K562 (cell line): ENCODE data around the gene PSMA7. TPM values are rescaled to one million over a fixed set of nuclear protein-coding genes. Genes with fewer than 3 reads are reported as not detected.

ENCODE experiments used
- ASH1L ChIP-seq: fragments of 450-650 bp; IDR thresholded peaks from 2 replicates; pipeline ENCODE4 v1.6.1; 2018; ENCODE audit warnings: borderline replicate concordance, mild to moderate bottlenecking, low read depth; ENCODE audit not compliant: partially characterized antibody
- C11orf30 ChIP-seq: fragments of 450-650 bp; IDR thresholded peaks from 2 replicates; pipeline ENCODE4 v1.6.1; 2016; ENCODE audit warnings: low read depth, mild to moderate bottlenecking
- CREB1 ChIP-seq, 2 experiments: sonication (generic) in 1 of 2; formaldehyde crosslinking in 1 of 2; IDR thresholded peaks; 2 replicates each; pipeline versions ENCODE4 v1.6.1 to v1.8.0; 2012 to 2022; ENCODE audit warnings: inconsistent platforms in 1 of 2, mild to moderate bottlenecking in 1 of 2, missing genetic modification reagents in 1 of 2, moderate library complexity in 1 of 2
- EGR1 ChIP-seq: fragments of 450-650 bp; conservative IDR thresholded peaks from 2 replicates; pipeline ENCODE4 v1.6.1; 2017; ENCODE audit warnings: mild to moderate bottlenecking
- HEY1 ChIP-seq: fragments of 250-450 bp; sonication (Bioruptor Pico); IDR thresholded peaks from 2 replicates; pipeline ENCODE4 v1.5.0; 2020; ENCODE audit warnings: mild to moderate bottlenecking, moderate library complexity, borderline replicate concordance
- HNRNPK ChIP-seq: fragments of 200-400 bp; formaldehyde crosslinking; IDR thresholded peaks from one replicate; pipeline ENCODE4 v1.6.1; 2018; ENCODE audit warnings: mild to moderate bottlenecking, low read depth, low read length; ENCODE audit not compliant: poor library complexity, severe bottlenecking
- KDM2B ChIP-seq: fragments of 250-450 bp; sonication (Bioruptor Pico); IDR thresholded peaks from 2 replicates; pipeline ENCODE4 v1.8.0; 2021; ENCODE audit warnings: mild to moderate bottlenecking, moderate library complexity
- NR2C1 ChIP-seq, 2 experiments: fragments of 450-650 bp; IDR thresholded peaks; 2 replicates each; pipeline ENCODE4 v1.6.1; 2017; ENCODE audit warnings: mild to moderate bottlenecking in 2 of 2, antibody characterized with exemption in 1 of 2, inconsistent platforms in 1 of 2, missing compliant biosample characterization in 1 of 2, missing genetic modification characterization in 1 of 2
- POLR2AphosphoS5 ChIP-seq: IDR thresholded peaks from 2 replicates; pipeline ENCODE4 v1.6.1; 2011; ENCODE audit warnings: mild to moderate bottlenecking, low read depth, low read length, moderate library complexity; ENCODE audit not compliant: control insufficient read depth, insufficient read depth
- RB1 ChIP-seq: fragments of 450-650 bp; IDR thresholded peaks from 2 replicates; pipeline ENCODE4 v1.6.1; 2017; ENCODE audit warnings: low read depth, mild to moderate bottlenecking
- RCOR1 ChIP-seq, 2 experiments: IDR thresholded peaks; 2 replicates each; pipeline ENCODE4 v1.6.1; 2012; ENCODE audit warnings: low read depth in 2 of 2, low read length in 2 of 2, borderline replicate concordance in 1 of 2, improper control_type of control experiment in 1 of 2
- TBL1XR1 ChIP-seq, 2 experiments: IDR thresholded peaks; 2 replicates each; pipeline ENCODE4 v1.6.1; 2012; ENCODE audit warnings: improper control_type of control experiment in 2 of 2, low read length in 2 of 2, mild to moderate bottlenecking in 1 of 2
- ZKSCAN3 ChIP-seq: fragments of 250-450 bp; sonication (Bioruptor Pico); IDR thresholded peaks from 2 replicates; pipeline ENCODE4 v1.4.0; 2020
- ZNF134 ChIP-seq: fragments of 250-450 bp; sonication (Bioruptor Pico); conservative IDR thresholded peaks from 2 replicates; pipeline ENCODE4 v1.4.0; 2020
- ZNF217 ChIP-seq: sonication (generic); formaldehyde crosslinking; IDR thresholded peaks from 2 replicates; pipeline ENCODE4 v1.8.0; 2022; ENCODE audit warnings: mild to moderate bottlenecking, missing genetic modification reagents
- ZNF23 ChIP-seq: fragments of 250-450 bp; sonication (Bioruptor Pico); IDR thresholded peaks from 2 replicates; pipeline ENCODE4 v1.4.0; 2020; ENCODE audit warnings: mild to moderate bottlenecking
- ZNF584 ChIP-seq: fragments of 200-800 bp; sonication (Bioruptor generic); IDR thresholded peaks from 2 replicates; pipeline ENCODE4 v1.6.1; 2016; ENCODE audit warnings: low read depth, mild to moderate bottlenecking, missing genetic modification characterization, missing compliant biosample characterization
- polyA plus RNA-seq, 8 experiments: library from polyadenylated mRNA; depleted of rRNA in 4 of 8; stranded (reverse) in 5 of 8; unstranded in 3 of 8; fragments of >200 nt; fragmentation: Nextera tagmentation in 2 of 8; fragmentation: Illumina TruSeq in 1 of 8; extraction: Ambion mirVana in 2 of 8; extraction: Trizol in 1 of 8; gene quantifications; 2 replicates each; pipeline versions ENCODE4 v1.2.1 to v1.2.3, GENCODE V29; 2011 to 2014; ENCODE audit warnings: inconsistent platforms in 1 of 8, missing spikeins in 1 of 8
- total RNA-seq, 7 experiments: library from RNA; depleted of rRNA in 6 of 7; stranded (reverse); fragments of >200 nt in 6 of 7; fragmentation: Illumina TruSeq in 2 of 7; extraction: Trizol in 2 of 7; gene quantifications; 2 replicates each; pipeline versions ENCODE4 v1.2.1 to v1.2.3, GENCODE V29; 2011 to 2021; ENCODE audit warnings: low replicate concordance in 1 of 7
- TF ChIP-seq, protein P1 (sequence below): sonication (generic); formaldehyde crosslinking; IDR thresholded peaks from 2 replicates; pipeline ENCODE4 v1.9.0; 2022; ENCODE audit warnings: mild to moderate bottlenecking, missing genetic modification reagents
- TF ChIP-seq, protein P2 (sequence below): sonication (generic); formaldehyde crosslinking; IDR thresholded peaks from 2 replicates; pipeline ENCODE4 v1.8.0; 2023; ENCODE audit warnings: mild to moderate bottlenecking, missing genetic modification reagents
- TF ChIP-seq, protein P3 (sequence below): fragments of 450-650 bp; IDR thresholded peaks from 2 replicates; pipeline ENCODE4 v1.6.1; 2016; ENCODE audit warnings: antibody characterized with exemption
- TF ChIP-seq, protein P4 (sequence below): fragments of 450-650 bp; IDR thresholded peaks from 2 replicates; pipeline ENCODE4 v1.6.1; 2018; ENCODE audit warnings: mild to moderate bottlenecking, low read depth; ENCODE audit not compliant: partially characterized antibody

The PSMA7 gene
- total and polyA plus RNA-seq, 9 of the 15 experiments (the other 6 are each of a cell fraction or from before 2014, with no cell fraction given): 257 to 510 (median 393) TPM

DNA sequence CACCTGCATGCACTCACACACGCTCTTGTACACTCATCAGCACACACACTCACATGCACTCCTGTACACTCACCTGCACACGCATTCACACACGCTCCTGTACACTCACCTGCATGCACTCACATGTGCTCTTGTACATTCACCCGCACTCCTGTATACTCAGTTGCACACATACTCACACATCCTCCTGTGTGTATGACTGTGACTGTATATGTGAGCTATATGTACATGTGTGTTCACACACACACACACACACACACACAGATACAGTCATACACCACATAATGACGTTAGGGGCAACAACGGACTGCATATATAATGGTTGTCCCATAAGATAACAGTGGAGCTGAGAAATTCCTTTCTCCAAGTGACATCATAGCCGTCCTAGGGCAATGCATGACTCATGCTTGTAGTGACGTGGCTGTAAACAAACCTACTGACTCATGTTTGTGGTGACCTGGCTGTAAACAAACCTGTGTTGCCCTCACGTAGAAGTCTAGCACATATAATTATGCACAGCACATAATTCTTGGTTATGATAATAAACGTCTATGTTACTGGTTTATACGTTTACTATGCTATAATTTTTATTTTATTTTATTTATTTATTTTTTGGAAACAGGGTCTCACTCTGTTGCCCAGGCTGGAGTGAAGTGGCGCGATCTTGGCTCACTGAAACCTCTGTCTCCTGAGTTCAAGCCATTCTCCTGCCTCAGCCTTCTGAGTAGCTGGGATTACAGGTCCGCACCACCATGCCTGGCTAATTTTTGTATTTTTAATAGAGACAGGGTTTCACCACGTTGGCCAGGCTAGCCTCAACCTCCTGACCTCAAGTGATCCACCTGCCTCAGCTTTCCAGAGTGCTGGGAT, 54.7 kb downstream of the PSMA7 start (continued):
- TF ChIP-seq ZKSCAN3 (CRISPR knock-in tag) (no peak), NR2C1 (IDR thresholded peaks at IDR 0.05) (0 out of 2 replicates have a peak, but pooled peaks have one; percentile 21), NR2C1 (tag; IDR thresholded peaks at IDR 0.05) (no peak), TBL1XR1 (IDR thresholded peaks at IDR 0.05; ENCODE audit: low read length in 2 of 2) (no peak), ZNF584 (no peak), C11orf30 (peak; percentile 82), ASH1L (no peak), KDM2B (CRISPR knock-in tag) (no peak), CREB1 (IDR thresholded peaks at IDR 0.05) (peak; percentile 94), CREB1 (CRISPR knock-in tag; IDR thresholded peaks at IDR 0.05) (peak; percentile 97), RCOR1 (IDR thresholded peaks at IDR 0.05; ENCODE audit: borderline replicate concordance in 1 of 2, low read depth in 2 of 2, low read length in 2 of 2) (no peak), ZNF23 (CRISPR knock-in tag) (no peak), POLR2AphosphoS5 (no peak), ZNF134 (CRISPR knock-in tag) (no peak), ZNF217 (CRISPR knock-in tag) (no peak), HEY1 (no peak), HNRNPK (no peak), EGR1 (no peak), RB1 (no peak; the same call in 1 of the 2 replicates)
- TF ChIP-seq, protein P1, sequence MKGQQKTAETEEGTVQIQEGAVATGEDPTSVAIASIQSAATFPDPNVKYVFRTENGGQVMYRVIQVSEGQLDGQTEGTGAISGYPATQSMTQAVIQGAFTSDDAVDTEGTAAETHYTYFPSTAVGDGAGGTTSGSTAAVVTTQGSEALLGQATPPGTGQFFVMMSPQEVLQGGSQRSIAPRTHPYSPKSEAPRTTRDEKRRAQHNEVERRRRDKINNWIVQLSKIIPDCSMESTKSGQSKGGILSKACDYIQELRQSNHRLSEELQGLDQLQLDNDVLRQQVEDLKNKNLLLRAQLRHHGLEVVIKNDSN (CRISPR knock-in tag): no peak
- TF ChIP-seq, protein P2, sequence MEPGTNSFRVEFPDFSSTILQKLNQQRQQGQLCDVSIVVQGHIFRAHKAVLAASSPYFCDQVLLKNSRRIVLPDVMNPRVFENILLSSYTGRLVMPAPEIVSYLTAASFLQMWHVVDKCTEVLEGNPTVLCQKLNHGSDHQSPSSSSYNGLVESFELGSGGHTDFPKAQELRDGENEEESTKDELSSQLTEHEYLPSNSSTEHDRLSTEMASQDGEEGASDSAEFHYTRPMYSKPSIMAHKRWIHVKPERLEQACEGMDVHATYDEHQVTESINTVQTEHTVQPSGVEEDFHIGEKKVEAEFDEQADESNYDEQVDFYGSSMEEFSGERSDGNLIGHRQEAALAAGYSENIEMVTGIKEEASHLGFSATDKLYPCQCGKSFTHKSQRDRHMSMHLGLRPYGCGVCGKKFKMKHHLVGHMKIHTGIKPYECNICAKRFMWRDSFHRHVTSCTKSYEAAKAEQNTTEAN (CRISPR knock-in tag): peak; percentile 71; the same call in 1 of the 2 replicates
- TF ChIP-seq, protein P3, sequence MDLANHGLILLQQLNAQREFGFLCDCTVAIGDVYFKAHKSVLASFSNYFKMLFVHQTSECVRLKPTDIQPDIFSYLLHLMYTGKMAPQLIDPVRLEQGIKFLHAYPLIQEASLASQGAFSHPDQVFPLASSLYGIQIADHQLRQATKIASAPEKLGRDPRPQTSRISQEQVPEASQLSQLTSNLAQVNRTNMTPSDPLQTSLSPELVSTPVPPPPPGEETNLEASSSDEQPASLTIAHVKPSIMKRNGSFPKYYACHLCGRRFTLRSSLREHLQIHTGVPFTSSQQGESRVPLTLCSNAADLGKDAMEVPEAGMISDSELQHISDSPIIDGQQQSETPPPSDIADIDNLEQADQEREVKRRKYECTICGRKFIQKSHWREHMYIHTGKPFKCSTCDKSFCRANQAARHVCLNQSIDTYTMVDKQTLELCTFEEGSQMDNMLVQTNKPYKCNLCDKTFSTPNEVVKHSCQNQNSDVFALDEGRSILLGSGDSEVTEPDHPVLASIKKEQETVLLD: no peak
- TF ChIP-seq, protein P4, sequence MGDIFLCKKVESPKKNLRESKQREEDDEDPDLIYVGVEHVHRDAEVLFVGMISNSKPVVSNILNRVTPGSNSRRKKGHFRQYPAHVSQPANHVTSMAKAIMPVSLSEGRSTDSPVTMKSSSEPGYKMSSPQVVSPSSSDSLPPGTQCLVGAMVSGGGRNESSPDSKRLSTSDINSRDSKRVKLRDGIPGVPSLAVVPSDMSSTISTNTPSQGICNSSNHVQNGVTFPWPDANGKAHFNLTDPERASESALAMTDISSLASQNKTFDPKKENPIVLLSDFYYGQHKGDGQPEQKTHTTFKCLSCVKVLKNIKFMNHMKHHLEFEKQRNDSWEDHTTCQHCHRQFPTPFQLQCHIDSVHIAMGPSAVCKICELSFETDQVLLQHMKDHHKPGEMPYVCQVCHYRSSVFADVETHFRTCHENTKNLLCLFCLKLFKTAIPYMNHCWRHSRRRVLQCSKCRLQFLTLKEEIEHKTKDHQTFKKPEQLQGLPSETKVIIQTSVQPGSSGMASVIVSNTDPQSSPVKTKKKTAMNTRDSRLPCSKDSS: no peak
